Measurements from ENCODE around the gene TMEM14A.

- TF ChIP-seq, protein P1, sequence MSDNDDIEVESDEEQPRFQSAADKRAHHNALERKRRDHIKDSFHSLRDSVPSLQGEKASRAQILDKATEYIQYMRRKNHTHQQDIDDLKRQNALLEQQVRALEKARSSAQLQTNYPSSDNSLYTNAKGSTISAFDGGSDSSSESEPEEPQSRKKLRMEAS (IDR thresholded peaks at IDR 0.05), result no peak
- TF ChIP-seq JUN (IDR thresholded peaks at IDR 0.05; ENCODE audit: low read depth, low read length) (no peak), POLR2A (IDR thresholded peaks at IDR 0.05; ENCODE audit: control extremely low read depth in 1 of 2, low read depth in 2 of 2, low read length in 2 of 2) (no peak), PHF8 (conservative IDR thresholded peaks at IDR 0.05; ENCODE audit: low read depth, low read length) (no peak), SAP30 (IDR thresholded peaks at IDR 0.05; ENCODE audit: insufficient read depth, insufficient replicate concordance, low read length) (no peak), CTCF (IDR thresholded peaks at IDR 0.05; ENCODE audit: control extremely low read depth in 1 of 3, insufficient read depth in 1 of 3, low read depth in 1 of 3, low read length in 3 of 3) (no peak), MAFK (IDR thresholded peaks at IDR 0.05; ENCODE audit: low read depth, low read length) (no peak)
These were observed 20.0 kb upstream of the TMEM14A start for GRCh38 chr6:52650941-52651340.
